Smooth muscle cell (in vitro differentiated cells): ENCODE results near the gene MON2. TPM values are rescaled to one million over a fixed set of nuclear protein-coding genes. Genes with fewer than 3 reads are reported as not detected.

Source experiments
- DNase-seq: peaks from one replicate; lab custom pipeline; 2025; ENCODE audit not compliant: unreplicated experiment; lab: John Stamatoyannopoulos, UW
- H2AFZ ChIP-seq: fragments of 200-600 bp; sonication (generic); 2 replicates; pipeline ENCODE4 v1.6.0; 2016; ENCODE audit warnings: antibody characterized with exemption, low read depth, mild to moderate bottlenecking
- H3F3A ChIP-seq: fragments of 200-600 bp; sonication (generic); 2 replicates; pipeline ENCODE4 v1.6.0; 2017; ENCODE audit warnings: antibody characterized with exemption, low read depth
- H3K27ac ChIP-seq: fragments of 200-600 bp; sonication (generic); 2 replicates; pipeline ENCODE4 v1.5.1; 2016; ENCODE audit warnings: low read depth, mild to moderate bottlenecking
- H3K27me3 ChIP-seq: fragments of 200-600 bp; sonication (generic); 2 replicates; pipeline ENCODE4 v1.6.1; 2016; ENCODE audit warnings: low read depth, mild to moderate bottlenecking
- H3K36me3 ChIP-seq: fragments of 200-600 bp; sonication (generic); 2 replicates; pipeline ENCODE4 v1.5.1; 2016; ENCODE audit warnings: low read depth
- H3K4me1 ChIP-seq: fragments of 200-600 bp; sonication (generic); 2 replicates; pipeline ENCODE4 v1.5.1; 2016; ENCODE audit warnings: low read depth
- H3K4me2 ChIP-seq: fragments of 200-600 bp; sonication (generic); 2 replicates; pipeline ENCODE4 v1.6.0; 2016; ENCODE audit warnings: mild to moderate bottlenecking
- H3K4me3 ChIP-seq: fragments of 200-600 bp; sonication (generic); 2 replicates; pipeline ENCODE4 v1.5.1; 2016; ENCODE audit warnings: mild to moderate bottlenecking
- H3K79me2 ChIP-seq: fragments of 200-600 bp; sonication (generic); 2 replicates; pipeline ENCODE4 v1.6.0; 2016; ENCODE audit warnings: low read depth, mild to moderate bottlenecking
- H3K9ac ChIP-seq: fragments of 200-600 bp; sonication (generic); 2 replicates; pipeline ENCODE4 v1.6.0; 2016; ENCODE audit warnings: low read depth
- H3K9me3 ChIP-seq: fragments of 200-600 bp; sonication (generic); replicated peaks from 2 replicates; pipeline ENCODE4 v1.5.1; 2016; ENCODE audit warnings: low read depth
- H4K20me1 ChIP-seq: fragments of 200-600 bp; sonication (generic); 2 replicates; pipeline ENCODE4 v1.6.0; 2016; ENCODE audit warnings: low read depth
- CTCF ChIP-seq: fragments of 200-600 bp; sonication (generic); IDR thresholded peaks from 2 replicates; pipeline ENCODE4 v1.5.1; 2017; ENCODE audit warnings: borderline replicate concordance, mild to moderate bottlenecking, antibody characterized with exemption; ENCODE audit not compliant: insufficient read depth, poor library complexity, severe bottlenecking
- WGBS: methylation state at CpG from one replicate; pipeline ENCODE4 v1.1.7; 2016; ENCODE audit warnings: low lambda C conversion rate; 5-methylcytosine and 5-hydroxymethylcytosine counted together
- polyA plus RNA-seq: library from polyadenylated mRNA; unstranded; fragments of >200 nt; fragmentation: Nextera tagmentation; extraction: Ambion mirVana; gene quantifications from 2 replicates; pipeline ENCODE4 v1.2.1, GENCODE V29; 2016
- total RNA-seq: library from RNA; depleted of rRNA; stranded (reverse); fragments of >200 nt; gene quantifications from 2 replicates; pipeline ENCODE4 v1.2.3, GENCODE V29; 2014

Gene MON2
- total and polyA plus RNA-seq, 2 experiments from 2014 or later: 18.1 to 72.5 TPM

DNA sequence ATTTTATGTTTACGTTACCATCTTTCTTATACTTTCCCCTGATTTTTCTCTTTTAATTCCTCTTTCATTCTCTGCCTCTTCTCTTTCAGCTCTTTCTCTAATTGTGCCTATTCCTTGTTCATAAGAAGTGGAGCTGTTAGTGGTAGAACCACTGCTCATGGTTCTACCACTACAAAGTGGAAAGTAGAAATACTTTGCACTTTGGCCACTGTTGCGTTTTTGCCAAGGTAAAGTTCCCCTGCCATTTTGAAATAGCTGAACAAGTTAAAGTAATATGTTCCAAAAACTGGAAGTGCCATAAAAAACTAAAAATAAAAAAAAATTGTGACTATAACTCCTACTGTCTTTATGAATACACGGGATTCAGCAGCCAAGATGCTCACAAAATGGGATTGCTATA is 130.6 kb downstream of the MON2 start:
- Histone ChIP-seq H3K4me2 (no peak overlapping the region), H3K27ac (no peak overlapping the region), H2AFZ (no peak overlapping the region), H3K27me3 (no peaks in the 10 kb centered on the region), H3K9me3 (no peaks in the 10 kb centered on the region), H4K20me1 (no peaks in the 10 kb centered on the region), H3K4me3 (no peak overlapping the region), H3K4me1 (peaks cover 7% of the 10 kb centered on the region), H3K36me3 (peaks cover 7% of the 10 kb centered on the region), H3F3A (peaks cover 6% of the 10 kb centered on the region), H3K9ac (no peak overlapping the region), H3K79me2 (no peaks in the 10 kb centered on the region)
- TF ChIP-seq CTCF: no peak
- DNase-seq: no peak
- 98% methylated on average over 3 of the region's 3 CpGs for WGBS

DNA sequence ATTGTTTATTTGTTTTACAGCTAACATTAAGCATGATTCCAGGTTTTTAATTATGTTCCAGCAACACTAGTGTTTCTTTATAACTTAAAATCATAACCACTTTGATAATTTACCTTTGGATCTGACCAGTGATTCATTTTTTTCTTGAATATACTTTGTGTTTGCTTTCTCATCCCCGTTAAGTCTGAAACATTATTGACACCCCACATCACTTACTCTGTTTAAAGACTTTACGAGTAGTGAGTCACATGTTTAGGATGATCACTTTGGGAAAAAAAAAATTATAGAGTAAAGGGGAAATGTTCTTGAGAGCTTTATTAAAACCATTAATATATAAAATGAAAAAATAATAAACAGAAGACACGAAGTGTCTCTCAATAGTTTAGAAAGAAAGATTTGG is 132.2 kb downstream of the MON2 start:
- WGBS: 56% methylated on average over 3 of the region's 3 CpGs
- Histone ChIP-seq H3K36me3 (no peaks in the 10 kb centered on the region), H4K20me1 (peaks cover 3% of the 10 kb centered on the region), H3K4me3 (no peak overlapping the region), H3K9ac (no peak overlapping the region), H3K27ac (no peak overlapping the region), H3K9me3 (no peaks in the 10 kb centered on the region), H2AFZ (no peak overlapping the region), H3K79me2 (peaks cover 6% of the 10 kb centered on the region), H3F3A (peaks cover 7% of the 10 kb centered on the region), H3K4me1 (peaks cover 8% of the 10 kb centered on the region), H3K4me2 (no peak overlapping the region), H3K27me3 (no peaks in the 10 kb centered on the region)
- no peak for TF ChIP-seq CTCF
- DNase-seq: no peak

- H2AFZ ChIP-seq: no peak overlapping the region
- peaks cover 14% of the 10 kb centered on the region for H4K20me1 ChIP-seq
- no peak overlapping the region for H3K4me3 ChIP-seq
- peak; percentile 22 for TF ChIP-seq CTCF
- peaks cover 13% of the 10 kb centered on the region for H3K4me1 ChIP-seq
- no peak for DNase-seq
- no peak overlapping the region for H3K4me2 ChIP-seq
- H3K79me2 ChIP-seq: peaks cover 17% of the 10 kb centered on the region
- H3K9me3 ChIP-seq: no peaks in the 10 kb centered on the region
- H3K27me3 ChIP-seq: no peaks in the 10 kb centered on the region
- no peaks in the 10 kb centered on the region for H3K36me3 ChIP-seq
- H3K27ac ChIP-seq: no peak overlapping the region
- peaks cover 7% of the 10 kb centered on the region for H3F3A ChIP-seq
- WGBS: 95% methylated on average over 5 of the region's 5 CpGs
- H3K9ac ChIP-seq: no peak overlapping the region
These were observed 133.3 kb downstream of the MON2 start for GRCh38 chr12:62599854-62600437.

- Histone ChIP-seq H3K27ac (peak overlapping the region; percentile 100), H3K79me2 (peaks cover 36% of the 10 kb centered on the region), H3K9me3 (no peaks in the 10 kb centered on the region), H3K4me2 (peak overlapping the region; percentile 98), H3K36me3 (no peaks in the 10 kb centered on the region), H3K27me3 (no peaks in the 10 kb centered on the region), H2AFZ (no peak overlapping the region), H3K4me3 (peak overlapping the region; percentile 90), H3K4me1 (peaks cover 28% of the 10 kb centered on the region), H3K9ac (peak overlapping the region; percentile 99), H4K20me1 (peaks cover 32% of the 10 kb centered on the region), H3F3A (peaks cover 7% of the 10 kb centered on the region)
- no peak for DNase-seq
- TF ChIP-seq CTCF: no peak
- WGBS: 64% methylated on average over 2 of the region's 2 CpGs
These were observed 135.1 kb downstream of the MON2 start for GRCh38 chr12:62601765-62602164.
